Measurements from ENCODE around the gene MAP2. TPM values are rescaled to one million over a fixed set of nuclear protein-coding genes. Genes with fewer than 3 reads are reported as not detected.

MAP2 gene
- total and polyA plus RNA-seq, 12 donors = 3.5 to 15.5 (median 5.5) TPM

DNA sequence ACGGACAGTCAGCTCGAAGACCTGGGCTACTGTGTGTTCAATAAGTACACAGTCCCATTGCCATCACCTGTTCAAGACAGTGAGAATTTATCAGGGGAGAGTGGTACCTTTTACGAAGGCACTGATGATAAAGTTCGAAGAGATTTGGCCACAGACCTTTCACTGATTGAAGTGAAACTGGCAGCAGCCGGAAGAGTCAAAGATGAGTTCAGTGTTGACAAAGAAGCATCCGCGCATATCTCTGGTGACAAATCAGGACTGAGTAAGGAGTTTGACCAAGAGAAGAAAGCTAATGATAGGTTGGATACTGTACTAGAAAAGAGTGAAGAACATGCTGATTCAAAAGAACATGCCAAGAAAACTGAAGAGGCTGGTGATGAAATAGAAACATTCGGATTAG is 270.9 kb downstream of the MAP2 start:
- DNase-seq (no peak), ATAC-seq (no peak)
- 93% methylated on average over 8 of the region's 8 CpGs for WGBS, 2 donors
- Histone ChIP-seq H3K36me3 (peaks cover 0 to 7% (median 0%) of the 10 kb centered on the region in 9 donors), H3K4me1 (no peaks in the 10 kb centered on the region), H3K27me3 (no peaks in the 10 kb centered on the region), H3K9me3 (no peaks in the 10 kb centered on the region), H3K4me3 (no peak overlapping the region), H3K27ac (no peak overlapping the region)
- intact Hi-C loops (cut with DNase I) = no loop called here
- TF ChIP-seq, protein P1, sequence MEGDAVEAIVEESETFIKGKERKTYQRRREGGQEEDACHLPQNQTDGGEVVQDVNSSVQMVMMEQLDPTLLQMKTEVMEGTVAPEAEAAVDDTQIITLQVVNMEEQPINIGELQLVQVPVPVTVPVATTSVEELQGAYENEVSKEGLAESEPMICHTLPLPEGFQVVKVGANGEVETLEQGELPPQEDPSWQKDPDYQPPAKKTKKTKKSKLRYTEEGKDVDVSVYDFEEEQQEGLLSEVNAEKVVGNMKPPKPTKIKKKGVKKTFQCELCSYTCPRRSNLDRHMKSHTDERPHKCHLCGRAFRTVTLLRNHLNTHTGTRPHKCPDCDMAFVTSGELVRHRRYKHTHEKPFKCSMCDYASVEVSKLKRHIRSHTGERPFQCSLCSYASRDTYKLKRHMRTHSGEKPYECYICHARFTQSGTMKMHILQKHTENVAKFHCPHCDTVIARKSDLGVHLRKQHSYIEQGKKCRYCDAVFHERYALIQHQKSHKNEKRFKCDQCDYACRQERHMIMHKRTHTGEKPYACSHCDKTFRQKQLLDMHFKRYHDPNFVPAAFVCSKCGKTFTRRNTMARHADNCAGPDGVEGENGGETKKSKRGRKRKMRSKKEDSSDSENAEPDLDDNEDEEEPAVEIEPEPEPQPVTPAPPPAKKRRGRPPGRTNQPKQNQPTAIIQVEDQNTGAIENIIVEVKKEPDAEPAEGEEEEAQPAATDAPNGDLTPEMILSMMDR (IDR thresholded peaks at IDR 0.05) = no peak

DNA sequence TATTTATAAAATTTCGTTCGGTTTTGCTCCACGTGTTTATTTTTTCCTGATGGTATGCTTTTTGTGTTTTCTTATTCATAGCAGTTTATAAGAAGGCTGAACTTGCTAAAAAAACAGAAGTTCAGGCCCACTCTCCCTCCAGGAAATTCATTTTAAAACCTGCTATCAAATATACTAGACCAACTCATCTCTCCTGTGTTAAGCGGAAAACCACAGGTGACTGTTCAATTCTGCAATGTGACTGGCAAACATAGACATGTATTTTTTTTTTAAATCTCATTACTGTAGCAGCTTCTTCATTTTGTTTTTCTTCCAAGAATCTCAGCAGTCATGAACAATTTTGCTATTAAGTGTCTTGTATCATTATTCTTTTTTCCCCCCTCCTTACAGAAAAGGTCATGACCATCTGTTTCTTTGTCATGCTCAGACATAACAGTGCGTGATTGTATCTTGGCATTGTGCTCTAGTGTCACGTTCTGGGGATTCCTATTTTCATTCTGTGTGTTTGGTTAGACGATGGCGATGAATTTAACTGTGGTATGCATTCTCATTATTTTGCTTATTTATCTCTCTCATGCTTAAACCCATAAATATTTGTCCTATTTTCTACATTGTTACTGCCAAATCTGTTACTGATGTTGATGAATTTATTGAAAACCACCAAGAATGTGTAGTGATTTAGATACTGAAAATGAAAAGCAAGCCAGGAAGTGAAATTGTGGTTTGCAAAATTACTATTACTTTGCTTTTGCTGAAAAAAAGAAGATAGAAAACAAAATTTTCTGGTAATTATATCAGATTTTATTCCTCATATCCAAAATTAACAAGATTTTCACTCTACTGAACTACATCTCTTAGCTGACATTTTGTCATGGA is 273.2 kb downstream of the MAP2 start:
- ATAC-seq = no peak
- TF ChIP-seq, protein P1 (IDR thresholded peaks at IDR 0.05) = no peak
- intact Hi-C loops (cut with DNase I) = no loop called here
- no peak for DNase-seq
- no peak overlapping the region for H3K4me3 ChIP-seq
- H3K27me3 ChIP-seq = no peaks in the 10 kb centered on the region
- no peaks in the 10 kb centered on the region for H3K4me1 ChIP-seq
- no peaks in the 10 kb centered on the region for H3K9me3 ChIP-seq
- peaks cover 0 to 14% (median 0%) of the 10 kb centered on the region in 9 donors for H3K36me3 ChIP-seq
- 73 to 79% methylated on average over 8 of the region's 8 CpGs for WGBS, 2 donors
- no peak overlapping the region for H3K27ac ChIP-seq

- intact Hi-C loops (cut with DNase I) = no loop called here
These were observed 278.9 kb downstream of the MAP2 start for GRCh38 chr2:209702775-209703174.

DNA sequence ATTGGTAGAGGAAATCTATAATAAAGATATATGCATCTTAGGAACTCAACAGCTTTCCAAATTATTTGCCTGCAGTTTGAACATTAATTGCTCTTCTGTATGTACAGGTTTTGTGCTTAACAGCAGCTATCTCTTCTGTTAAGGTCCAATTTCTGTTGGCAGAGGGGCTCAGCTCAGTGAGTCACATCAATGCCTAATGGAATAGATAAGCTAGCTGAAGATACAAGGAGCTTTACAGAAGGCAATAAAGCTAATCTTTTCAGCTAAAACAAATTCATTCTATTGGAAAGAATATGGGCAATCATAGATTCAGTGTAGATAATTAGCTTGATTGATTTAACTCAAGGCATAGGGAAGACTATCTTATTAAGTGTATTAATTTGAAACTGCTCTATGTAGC is 289.4 kb downstream of the MAP2 start:
- Histone ChIP-seq H3K27ac (no peak overlapping the region), H3K4me1 (peaks cover 0 to 14% (median 0%) of the 10 kb centered on the region in 9 donors), H3K27me3 (no peaks in the 10 kb centered on the region), H3K36me3 (peaks cover 0 to 12% (median 0%) of the 10 kb centered on the region in 9 donors), H3K9me3 (no peaks in the 10 kb centered on the region), H3K4me3 (no peak overlapping the region)
- intact Hi-C loops (cut with DNase I) = loop anchor here in 1 of 10 donors (10.0 kb wide), 1 partner anchor 52 kb away; no protein-coding TSS in a partner anchor
- no peak for ATAC-seq
- TF ChIP-seq, protein P1 (IDR thresholded peaks at IDR 0.05) = no peak
- DNase-seq = no peak

More at GRCh38 chr2:209702775-209703174, 278.9 kb downstream of the MAP2 start:
- no peak overlapping the region for H3K4me3 ChIP-seq
- DNase-seq = no peak
- no peaks in the 10 kb centered on the region for H3K4me1 ChIP-seq
- ATAC-seq = no peak
- TF ChIP-seq, protein P1 (IDR thresholded peaks at IDR 0.05) = no peak
- peaks cover 0 to 29% (median 0%) of the 10 kb centered on the region in 9 donors for H3K36me3 ChIP-seq
- no peaks in the 10 kb centered on the region for H3K27me3 ChIP-seq
- H3K27ac ChIP-seq = no peak overlapping the region
- 75 to 78% methylated on average over 2 of the region's 2 CpGs for WGBS, 2 donors
- no peaks in the 10 kb centered on the region for H3K9me3 ChIP-seq
